HG03060 (cell line): ENCODE measurements around the gene AMMECR1L.
"Not testable (repeated sequence)": the region's sequence is repeated elsewhere in the genome, so short reads cannot be mapped to it uniquely, and the experiment has no call there.

Experiments used
- ATAC-seq: cut with Tn5 transposase; IDR thresholded peaks from one replicate; pipeline ENCODE4 v1.9.1; 2021; ENCODE audit warnings: low read depth, moderate number of reproducible peaks; ENCODE audit not compliant: unreplicated experiment

AMMECR1L gene

DNA sequence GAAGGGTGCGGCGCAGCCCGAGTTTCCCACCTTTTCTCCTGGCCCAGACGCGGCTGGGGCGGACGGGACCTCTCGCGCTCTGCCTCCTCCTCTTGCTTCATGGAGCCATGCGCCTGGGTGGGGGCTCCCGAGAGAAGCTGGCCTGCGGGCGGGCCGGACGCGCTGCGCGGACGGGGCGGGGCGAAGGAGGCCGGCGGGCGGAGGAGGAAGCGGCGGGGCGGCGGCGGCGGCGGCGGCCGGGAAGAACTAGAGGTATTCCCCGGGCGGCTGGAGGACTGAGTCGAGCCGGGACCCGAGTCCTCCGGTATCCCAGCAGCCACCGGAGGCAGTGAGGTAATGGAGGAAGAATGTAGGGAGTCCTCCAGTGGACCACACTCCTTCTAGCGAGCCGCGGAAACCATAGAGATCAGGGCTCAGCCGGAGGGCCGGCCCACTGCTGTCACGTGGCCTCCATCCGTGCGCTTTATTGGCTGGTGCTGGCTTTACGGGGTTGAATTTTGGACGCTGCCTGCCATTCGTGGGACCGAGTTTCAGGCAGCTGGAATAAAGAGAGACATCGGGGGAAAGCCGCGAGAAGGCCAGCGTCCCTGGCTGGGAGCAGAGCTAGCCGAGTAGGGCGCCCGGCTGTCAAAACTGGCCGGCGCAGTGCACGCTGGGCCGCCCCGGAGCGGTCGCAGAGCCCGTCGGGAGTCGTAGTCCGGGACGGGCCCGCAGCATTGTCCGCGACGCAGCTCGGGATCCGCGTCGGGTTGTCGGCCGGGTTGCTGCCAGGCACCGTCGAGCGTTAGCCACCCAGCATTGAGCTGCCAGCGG lies at the start of gene AMMECR1L:
AMMECR1L (minus strand) TSS at position 177 of the 813 bp plus-strand sequence. CDS start 11,722 bp downstream, outside the sequence.
- ATAC-seq = peak; percentile 87

DNA sequence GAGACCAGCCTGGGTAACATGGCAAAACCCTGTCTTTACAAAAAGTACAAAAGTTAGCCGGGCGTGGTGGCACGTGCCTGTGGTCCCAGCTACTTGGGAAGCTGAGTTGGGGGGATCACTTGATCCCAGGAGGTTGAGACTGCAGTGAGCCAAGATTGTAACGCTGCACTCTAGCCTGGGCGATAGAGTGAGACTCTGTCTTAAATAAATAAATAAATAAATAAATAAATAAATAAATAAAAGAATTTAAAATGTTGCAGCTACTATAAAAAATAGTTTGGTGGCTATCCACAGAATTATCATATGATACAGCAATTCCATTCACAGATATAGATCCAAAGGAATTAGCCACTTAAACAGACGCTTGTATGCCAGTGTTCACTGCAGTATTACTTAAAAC lies 49.6 kb upstream of the AMMECR1L start:
- no peak for ATAC-seq

- ATAC-seq = no peak
These were observed 46.6 kb upstream of the AMMECR1L start for GRCh38 chr2:127932199-127932876.

GRCh38 chr2:127929449-127929848 lies 43.7 kb upstream of the AMMECR1L start:
- no peak for ATAC-seq

GRCh38 chr2:127927384-127927783 lies 41.6 kb upstream of the AMMECR1L start:
- no peak for ATAC-seq

GRCh38 chr2:127917916-127918315 lies 32.2 kb upstream of the AMMECR1L start:
- ATAC-seq = no peak

- no peak for ATAC-seq
These were observed 28.2 kb upstream of the AMMECR1L start for GRCh38 chr2:127913808-127914457.

DNA sequence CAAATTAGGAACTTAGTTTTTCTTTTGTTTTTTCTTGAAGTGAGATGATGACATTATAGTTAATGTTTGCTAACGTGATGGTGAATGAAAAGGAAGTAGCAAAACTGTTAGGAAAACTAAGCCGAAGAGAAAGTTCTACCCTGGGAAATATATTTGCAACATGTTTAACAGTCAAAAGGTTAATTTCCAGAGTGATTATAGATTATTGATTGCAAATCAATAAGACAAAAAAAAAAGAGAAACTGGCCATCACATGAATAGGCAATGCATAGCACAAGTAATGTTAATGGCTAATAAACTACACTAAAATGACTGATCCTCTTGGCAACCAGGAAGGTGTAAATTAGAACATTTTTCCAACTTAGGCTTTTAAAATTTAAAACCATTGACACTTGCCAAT lies 26.0 kb upstream of the AMMECR1L start:
- no peak for ATAC-seq

GRCh38 chr2:127910415-127910814 lies 24.7 kb upstream of the AMMECR1L start:
- ATAC-seq = no peak

DNA sequence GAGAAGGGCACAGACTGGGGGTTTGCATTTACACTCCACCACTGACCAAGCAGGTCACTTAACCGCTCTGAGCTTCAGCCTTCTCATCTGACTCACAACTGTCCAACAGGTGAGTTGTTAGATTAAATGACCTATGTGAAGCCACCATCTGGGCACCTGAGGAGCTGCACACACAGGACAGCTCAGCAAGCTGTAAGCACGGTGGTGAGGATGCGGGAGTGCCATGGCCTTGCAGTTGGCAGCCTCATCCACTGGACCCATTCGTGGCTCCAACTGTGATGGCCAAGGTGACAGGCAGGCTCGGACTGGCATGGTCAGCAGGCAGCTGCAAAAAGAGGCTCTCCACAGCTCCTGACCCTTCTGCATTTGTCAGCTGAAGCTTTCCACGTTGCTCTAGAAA lies 23.3 kb upstream of the AMMECR1L start:
- ATAC-seq = no peak

- not testable (repeated sequence) for ATAC-seq
These were observed 22.1 kb upstream of the AMMECR1L start for GRCh38 chr2:127907733-127908400.

DNA sequence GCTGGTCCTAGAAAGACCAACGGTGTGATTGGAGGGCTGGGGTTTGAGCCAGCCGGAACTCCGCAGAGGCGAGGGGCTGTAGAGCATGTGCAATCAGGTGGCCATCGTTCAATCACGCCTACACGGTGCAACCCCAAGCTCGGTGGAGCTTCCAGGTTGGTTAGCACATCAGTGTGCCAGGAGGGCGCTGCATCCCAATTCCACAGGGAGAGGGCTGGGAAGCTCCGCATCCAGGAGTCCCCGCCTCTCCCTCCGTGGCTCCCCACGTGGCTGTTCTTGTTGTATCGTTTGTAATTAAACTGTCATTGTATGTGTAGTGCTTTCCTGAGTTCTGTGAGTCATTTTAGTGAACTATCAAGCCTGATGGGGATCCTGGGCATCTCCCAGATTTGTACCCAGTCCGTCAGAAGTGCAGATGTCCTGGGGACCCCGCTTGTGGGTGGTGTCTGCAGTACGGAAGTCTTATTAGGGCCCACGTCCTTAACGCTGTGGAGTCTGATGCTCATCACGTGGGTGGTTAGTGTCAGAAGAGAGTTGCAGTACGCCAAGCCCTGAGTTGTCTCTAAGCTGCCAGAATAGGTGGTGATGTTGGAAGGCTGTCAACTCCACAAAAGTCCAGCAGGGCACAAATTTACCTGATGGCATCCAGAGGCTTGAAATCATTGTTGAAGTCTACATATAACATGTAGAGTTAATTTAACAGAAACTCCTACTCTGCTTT lies 20.6 kb upstream of the AMMECR1L start:
- no peak for ATAC-seq

GRCh38 chr2:127901339-127902056 lies 15.7 kb upstream of the AMMECR1L start:
- ATAC-seq = no peak

DNA sequence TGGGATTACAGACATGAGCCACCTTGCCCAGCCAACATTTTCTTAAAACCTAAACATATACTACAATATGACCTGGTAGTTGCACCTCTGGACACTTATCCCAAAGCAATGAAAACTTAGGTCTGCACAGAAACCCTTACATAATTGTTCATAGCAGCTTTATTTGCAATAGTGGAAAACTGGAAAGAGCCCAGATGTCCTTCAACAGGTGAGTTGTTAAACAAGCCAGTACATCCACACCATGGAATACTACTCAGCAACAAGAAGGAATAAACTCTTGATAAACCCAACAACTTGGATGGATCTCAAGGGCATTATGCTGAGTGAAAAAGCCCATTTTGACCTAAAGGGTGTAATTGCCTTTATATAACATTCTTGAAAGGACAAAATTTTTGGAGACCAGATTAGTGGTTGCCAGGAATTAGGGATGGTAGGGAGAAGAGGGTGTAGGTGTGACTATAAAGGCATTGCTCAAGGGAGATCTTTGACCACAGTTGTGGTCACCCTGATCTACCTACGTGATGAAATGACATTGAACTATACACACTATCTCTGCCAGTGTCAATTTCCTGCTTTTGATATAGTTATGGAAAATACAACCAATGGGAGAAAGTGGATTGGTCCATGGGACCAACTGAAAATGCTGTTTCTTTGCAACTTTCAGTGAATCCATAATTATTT lies 11.9 kb upstream of the AMMECR1L start:
- ATAC-seq = no peak

GRCh38 chr2:127893494-127893893 lies 7.7 kb upstream of the AMMECR1L start:
- ATAC-seq = no peak

GRCh38 chr2:127893033-127893432 lies 7.3 kb upstream of the AMMECR1L start:
- no peak for ATAC-seq

DNA sequence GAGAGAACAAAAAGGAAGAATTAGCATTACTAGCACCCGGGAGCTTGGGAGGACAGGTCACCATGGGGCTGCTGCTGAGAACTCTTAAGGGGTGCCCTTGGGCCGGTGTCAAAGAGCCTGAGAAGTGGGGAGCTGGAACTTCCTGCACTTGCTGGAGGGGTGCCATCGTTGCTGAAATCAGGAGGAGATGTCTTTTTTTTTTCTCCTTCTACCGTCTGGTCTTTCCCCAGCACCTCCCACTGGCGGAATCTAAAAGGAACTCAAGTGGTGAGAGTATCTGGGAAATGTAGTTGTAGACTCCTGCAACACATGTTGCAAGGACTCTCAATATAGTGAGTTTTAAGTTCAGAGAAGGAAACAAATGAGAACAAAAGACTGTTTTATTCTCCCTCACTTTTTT lies 6.1 kb upstream of the AMMECR1L start:
- ATAC-seq = no peak

- ATAC-seq = not testable (repeated sequence)
These were observed 5.0 kb upstream of the AMMECR1L start for GRCh38 chr2:127890756-127891155.

- no peak for ATAC-seq
These were observed 3.0 kb upstream of the AMMECR1L start for GRCh38 chr2:127888772-127889171.
